Left renal pelvis (tissue), 4 donors: Measurements from ENCODE around the gene ERCC5. TPM values are rescaled to one million over a fixed set of nuclear protein-coding genes. Genes with fewer than 3 reads are reported as not detected.

Source experiments
- DNase-seq, 4 donors: peaks; one replicate each; pipeline ENCODE4 v3.0.0-alpha.2; 2013; ENCODE audit warnings: low read depth in 4 of 4, low spot score in 3 of 4
- polyA plus RNA-seq, 4 donors: library from polyadenylated mRNA; unstranded; fragments of 120-200 nt; gene quantifications; one replicate each; pipeline ENCODE4 v1.2.1, GENCODE V29; 2013; ENCODE audit not compliant: insufficient read length in 4 of 4

The ERCC5 gene
- polyA plus RNA-seq, 4 donors: 52.2 to 87.4 (median 83.4) TPM

- DNase-seq: no peak
Observed at GRCh38 chr13:102914339-102914930, 68.6 kb downstream of the ERCC5 start.

GRCh38 chr13:102915393-102915930 lies 69.6 kb downstream of the ERCC5 start:
- no peak for DNase-seq

- no peak for DNase-seq
Observed at GRCh38 chr13:102917019-102917418, 71.2 kb downstream of the ERCC5 start.

DNA sequence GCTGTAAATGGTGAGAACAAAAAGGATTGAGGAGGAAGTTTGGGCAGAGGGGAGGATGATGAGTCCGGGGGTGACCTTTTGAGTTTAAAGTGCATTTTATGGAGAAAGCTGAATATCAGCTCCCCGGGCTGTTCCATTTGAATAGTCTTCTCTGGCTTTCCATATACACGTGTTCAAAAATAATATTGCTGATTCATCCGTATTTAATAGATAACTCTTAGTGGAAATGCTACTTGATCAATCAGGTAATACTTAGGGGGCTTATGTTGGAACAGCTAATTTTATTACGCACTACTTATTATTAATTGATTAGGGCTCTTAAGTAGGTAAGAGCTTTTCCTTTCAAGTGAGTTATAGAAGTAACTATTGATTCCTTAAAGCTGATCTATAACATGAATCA lies 76.4 kb downstream of the ERCC5 start:
- no peak for DNase-seq

Other genes with a start within 250 kb of the ERCC5 start
- gene TPP2, start 249.0 kb upstream of the ERCC5 start, polyA plus RNA-seq: 10 to 100 TPM; 50.1 to 67.4 (median 63.4) TPM
- 1 to 10 TPM in 1 of 4 donors, under 1 TPM in 2, not detected in 1; 0.50 to 1.1 (median 0.85) TPM for gene METTL21C, start 151.0 kb upstream of the ERCC5 start, polyA plus RNA-seq
- gene TEX30, start 72.2 kb upstream of the ERCC5 start, polyA plus RNA-seq: 10 to 100 TPM; 21.5 to 34.8 (median 32.3) TPM
- 10 to 100 TPM; 46.7 to 70.0 (median 57.1) TPM for gene POGLUT2, start 47.1 kb upstream of the ERCC5 start, polyA plus RNA-seq
- 10 to 100 TPM; 40.5 to 69.1 (median 50.2) TPM for gene BIVM, start 46.9 kb upstream of the ERCC5 start, polyA plus RNA-seq
- gene SLC10A2, start 220.4 kb downstream of the ERCC5 start, polyA plus RNA-seq: under 1 TPM in 3 of 4 donors, not detected in 1; 0.56 to 0.76 (median 0.66) TPM